Endothelial cell of umbilical vein (primary cell): ENCODE data around the gene UBE2L3. TPM values are rescaled to one million over a fixed set of nuclear protein-coding genes. Genes with fewer than 3 reads are reported as not detected.

Experiments
- BruUV-seq: library from RNA; stranded (reverse); fragments of 400-500 nt; replicated peaks from 2 replicates; lab custom pipeline; 2021; lab: Mats Ljungman, UMichigan
- CTCF ChIA-PET: fragments of 300-600, 350-600 bp; sonication (Branson Sonifier 250); formaldehyde crosslinking; loops from one replicate; lab custom pipeline; 2021; ENCODE audit warnings: antibody characterized with exemption, inconsistent platforms; lab: Charles Lee
- POLR2A ChIA-PET: fragments of 300-600, 350-600 bp; sonication (Branson Sonifier 250); formaldehyde crosslinking; loops from one replicate; lab custom pipeline; 2021; ENCODE audit warnings: antibody characterized with exemption, inconsistent platforms; lab: Charles Lee
- DNase-seq: peaks from one replicate; pipeline ENCODE4 v3.0.0-alpha.2; 2011; ENCODE audit warnings: low read depth, low spot score
- FAIRE-seq: peaks from 2 replicates; lab custom pipeline; 2011; peaks lifted over from hg19 to GRCh38; lab: Jason Lieb, UNC
- H2AFZ ChIP-seq: 2 replicates; pipeline ENCODE4 v1.6.0; 2012; ENCODE audit warnings: low read depth, low read length, control low read depth, inconsistent platforms
- H3K27ac ChIP-seq: 2 replicates; pipeline ENCODE4 v1.5.1; 2011; ENCODE audit warnings: low read depth, mild to moderate bottlenecking, control low read depth, low read length, moderate library complexity; ENCODE audit not compliant: insufficient read depth
- H3K27me3 ChIP-seq, 2 experiments: 2 replicates each; pipeline versions ENCODE4 v1.6.0 to v1.6.1; 2011; ENCODE audit warnings: low read length in 2 of 2, mixed read lengths in 1 of 2; ENCODE audit not compliant: control insufficient read depth in 2 of 2, insufficient read depth in 2 of 2
- H3K36me3 ChIP-seq, 2 experiments: 2 replicates in 1 of 2; 3 replicates in 1 of 2; pipeline ENCODE4 v1.5.1; 2011; ENCODE audit warnings: low read length in 2 of 2, mild to moderate bottlenecking in 1 of 2, moderate library complexity in 1 of 2; ENCODE audit not compliant: control insufficient read depth in 2 of 2, insufficient read depth in 2 of 2; ENCODE audit errors: extremely low read depth in 1 of 2
- H3K4me1 ChIP-seq: 3 replicates; pipeline ENCODE4 v1.5.1; 2011; ENCODE audit warnings: mild to moderate bottlenecking, low read length; ENCODE audit not compliant: control insufficient read depth, insufficient read depth; ENCODE audit errors: extremely low read depth
- H3K4me2 ChIP-seq: 2 replicates; pipeline ENCODE4 v1.6.1; 2011; ENCODE audit warnings: low read length, control low read depth, mixed read lengths; ENCODE audit not compliant: insufficient read depth
- H3K4me3 ChIP-seq, 3 experiments: fragments of 200-600 bp in 1 of 3; sonication (generic), shearing (Covaris generic) in 1 of 3; replicated peaks in 1 of 3; 2 replicates each; pipeline ENCODE4 v1.5.1; 2011 to 2016; ENCODE audit warnings: control low read depth in 3 of 3, low read length in 3 of 3, mild to moderate bottlenecking in 2 of 3, inconsistent platforms in 1 of 3, low read depth in 1 of 3, moderate library complexity in 1 of 3; ENCODE audit not compliant: insufficient read depth in 1 of 3
- H3K79me2 ChIP-seq: 2 replicates; pipeline ENCODE4 v1.6.0; 2012; ENCODE audit warnings: low read length, inconsistent platforms; ENCODE audit not compliant: control insufficient read depth, insufficient read depth
- H3K9ac ChIP-seq: replicated peaks from 2 replicates; pipeline ENCODE3; 2011; ENCODE audit warnings: low read length, control low read depth; ENCODE audit not compliant: insufficient read depth; ENCODE audit errors: extremely low read depth
- H3K9me1 ChIP-seq: replicated peaks from 3 replicates; pipeline ENCODE4 v1.6.0; 2011; ENCODE audit warnings: mild to moderate bottlenecking, low read length; ENCODE audit not compliant: control insufficient read depth, insufficient read depth; ENCODE audit errors: extremely low read depth
- H3K9me3 ChIP-seq: replicated peaks from 2 replicates; pipeline ENCODE4 v1.5.1; 2012; ENCODE audit warnings: low read length, inconsistent platforms; ENCODE audit not compliant: control insufficient read depth, insufficient read depth
- H4K20me1 ChIP-seq: replicated peaks from 2 replicates; pipeline ENCODE3; 2011; ENCODE audit warnings: mild to moderate bottlenecking, low read length; ENCODE audit not compliant: control insufficient read depth, insufficient read depth; ENCODE audit errors: extremely low read depth
- CTCF ChIP-seq, 2 donors: IDR thresholded peaks; 1 replicate in 1 of 2; 2 replicates in 1 of 2; pipeline ENCODE4 v1.5.1; 2011; ENCODE audit warnings: low read length in 2 of 2, mild to moderate bottlenecking in 2 of 2, moderate library complexity in 2 of 2, control low read depth in 1 of 2, inconsistent platforms in 1 of 2, low read depth in 1 of 2; ENCODE audit not compliant: insufficient read depth in 1 of 2; ENCODE audit errors: extremely low read depth in 1 of 2
- EZH2 ChIP-seq: IDR thresholded peaks from 2 replicates; pipeline ENCODE4 v1.6.1; 2012; ENCODE audit warnings: borderline replicate concordance, low read depth, mild to moderate bottlenecking, moderate library complexity, low read length, inconsistent platforms; ENCODE audit not compliant: severe bottlenecking
- FOS ChIP-seq: IDR thresholded peaks from 2 replicates; pipeline ENCODE4 v1.6.1; 2011; ENCODE audit warnings: mild to moderate bottlenecking, low read length, moderate library complexity, borderline replicate concordance; ENCODE audit not compliant: insufficient read depth
- GATA2 ChIP-seq: IDR thresholded peaks from 2 replicates; pipeline ENCODE4 v1.7.0; 2011; ENCODE audit warnings: low read depth, mild to moderate bottlenecking, moderate library complexity, mixed read lengths, low read length; ENCODE audit not compliant: insufficient read length, insufficient read depth
- JUN ChIP-seq: IDR thresholded peaks from 2 replicates; pipeline ENCODE4 v1.6.1; 2011; ENCODE audit warnings: borderline replicate concordance, low read depth; ENCODE audit not compliant: insufficient read length, insufficient read depth
- MAX ChIP-seq: IDR thresholded peaks from 2 replicates; pipeline ENCODE4 v1.6.1; 2011; ENCODE audit not compliant: insufficient read depth, insufficient read length
- MYC ChIP-seq: IDR thresholded peaks from one replicate; pipeline ENCODE4 v1.6.1; 2011; ENCODE audit warnings: mild to moderate bottlenecking, low read depth, low read length
- POLR2A ChIP-seq: IDR thresholded peaks from 2 replicates; pipeline ENCODE4 v1.6.1; 2012; ENCODE audit warnings: low read depth, mild to moderate bottlenecking, control low read depth, low read length
- POLR2AphosphoS5 ChIP-seq: IDR thresholded peaks from 2 replicates; pipeline ENCODE4 v1.6.1; 2012; ENCODE audit warnings: low read depth, mild to moderate bottlenecking, control low read depth, low read length, moderate library complexity; ENCODE audit not compliant: insufficient read depth
- dilution Hi-C: fragments of 300-500 bp; cut with MboI; formaldehyde crosslinking; loops from one replicate; pipeline ENCODE4 v1.15.0; 2019; ENCODE audit warnings: low sequenced_read_pairs; ENCODE audit not compliant: extremely low pct_ligation_motif_present
- intact Hi-C: fragments of 100-400 bp; cut with micrococcal nuclease; formaldehyde crosslinking; loops from one replicate; pipeline ENCODE4 v1.10.0; 2022
- polyA plus RNA-seq, 4 experiments: library from polyadenylated mRNA; depleted of rRNA in 3 of 4; stranded (reverse) in 3 of 4; unstranded in 1 of 4; fragments of >200 nt; gene quantifications; 2 replicates each; pipeline versions ENCODE4 v1.2.1 to v1.2.3, GENCODE V29; 2011 to 2012; ENCODE audit warnings: missing spikeins in 1 of 4
- total RNA-seq: library from RNA; stranded (reverse); gene quantifications from 2 replicates; pipeline ENCODE4 v1.2.3, GENCODE V29; 2021

UBE2L3 gene
- total and polyA plus RNA-seq, 2 donors (not counting 3 experiments of a cell fraction or from before 2014, with no cell fraction given) = 66.0 to 83.5 TPM

GRCh38 chr22:21563912-21564311 is 3.6 kb upstream of the UBE2L3 start:
- CTCF ChIA-PET = interaction anchor here (1.3 kb wide), 1 partner anchor 10 kb away, joined by 3 read pairs; no protein-coding TSS in a partner anchor
- dilution Hi-C loops = no loop called here

More at GRCh38 chr22:21563912-21564311, 3.6 kb upstream of the UBE2L3 start:
- H4K20me1 ChIP-seq = no peaks in the 10 kb centered on the region
- H3K36me3 ChIP-seq = no peaks in the 10 kb centered on the region
- no peak for FAIRE-seq
- intact Hi-C loops = no loop called here
- H3K9me3 ChIP-seq = no peaks in the 10 kb centered on the region
- no peak overlapping the region for H2AFZ ChIP-seq
- H3K79me2 ChIP-seq = peaks cover 13% of the 10 kb centered on the region
- H3K4me2 ChIP-seq = no peak overlapping the region
- H3K9me1 ChIP-seq = no peaks in the 10 kb centered on the region
- H3K4me1 ChIP-seq = peaks cover 3% of the 10 kb centered on the region
- BruUV-seq = no TSS peak
- H3K27ac ChIP-seq = no peak overlapping the region
- no peak overlapping the region for H3K4me3 ChIP-seq
- no peak for DNase-seq
- peaks cover 0 to 3% of the 10 kb centered on the region in 2 experiments for H3K27me3 ChIP-seq
- TF ChIP-seq FOS (no peak), JUN (no peak), POLR2AphosphoS5 (no peak), MYC (no peak), POLR2A (no peak), EZH2 (no peak), CTCF (IDR thresholded peaks at IDR 0.05; ENCODE audit: extremely low read depth in 1 of 2, insufficient read depth in 1 of 2, low read depth in 1 of 2, low read length in 2 of 2) (no peak), GATA2 (no peak), MAX (no peak)
- POLR2A ChIA-PET = interaction anchor here (0.7 kb wide), 1 partner anchor 111 kb away, joined by 4 read pairs; no protein-coding TSS in a partner anchor
- no peak overlapping the region for H3K9ac ChIP-seq
